Stomach (tissue), 9 donors: ENCODE results near the gene TNFRSF6B. TPM values are rescaled to one million over a fixed set of nuclear protein-coding genes. Genes with fewer than 3 reads are reported as not detected.
"Not testable (repeated sequence)": the region's sequence is repeated elsewhere in the genome, so short reads cannot be mapped to it uniquely, and the experiment has no call there.

Source experiments
- DNase-seq, 2 donors: peaks; one replicate each; pipeline versions ENCODE4 v3.0.0 to v3.0.0-alpha.2; 2013 to 2019
- H3K27ac ChIP-seq, 5 donors: fragments of 200-600 bp in 4 of 5; sonication (generic) in 4 of 5; one replicate each; pipeline ENCODE4 v1.5.1; 2013 to 2019; ENCODE audit warnings: mild to moderate bottlenecking in 1 of 5, moderate library complexity in 1 of 5
- H3K27me3 ChIP-seq, 3 donors: fragments of 200-600 bp; sonication (generic); one replicate each; pipeline ENCODE4 v1.5.1; 2017 to 2019; ENCODE audit warnings: mixed run types in 1 of 3
- H3K36me3 ChIP-seq, 4 donors: fragments of 200-600 bp; sonication (generic); 1 replicate in 3 of 4; 2 replicates in 1 of 4; pipeline ENCODE4 v1.5.1; 2016 to 2019
- H3K4me1 ChIP-seq, 4 donors: fragments of 200-600 bp; sonication (generic); one replicate each; pipeline ENCODE4 v1.5.1; 2016 to 2019
- H3K4me3 ChIP-seq, 4 donors: fragments of 200-600 bp; sonication (generic) in 3 of 4; one replicate each; pipeline ENCODE4 v1.5.1; 2016 to 2019; ENCODE audit warnings: mild to moderate bottlenecking in 1 of 4
- H3K9me3 ChIP-seq, 4 donors: fragments of 200-600 bp; sonication (generic); one replicate each; pipeline ENCODE4 v1.5.1; 2016 to 2019
- CTCF ChIP-seq, 7 experiments: fragments of 450-650 bp in 4 of 7; fragments of 200-600 bp in 3 of 7; sonication (generic) in 3 of 7; IDR thresholded peaks; one replicate each; pipeline ENCODE4 v1.5.1; 2016 to 2019; ENCODE audit warnings: antibody characterized with exemption in 7 of 7, control low read depth in 2 of 7, mild to moderate bottlenecking in 1 of 7
- EP300 ChIP-seq: sonication (generic); formaldehyde crosslinking; IDR thresholded peaks from one replicate; pipeline ENCODE4 v1.6.1; 2017; ENCODE audit warnings: antibody characterized with exemption
- POLR2A ChIP-seq, 4 donors: fragments of 450-650 bp; IDR thresholded peaks; one replicate each; pipeline ENCODE4 v1.6.1; 2016; ENCODE audit warnings: antibody characterized with exemption in 4 of 4, control low read depth in 2 of 4, mild to moderate bottlenecking in 1 of 4, moderate library complexity in 1 of 4
- POLR2AphosphoS5 ChIP-seq, 3 donors: sonication (generic); formaldehyde crosslinking; IDR thresholded peaks; one replicate each; pipeline ENCODE4 v1.6.1; 2016; ENCODE audit warnings: antibody characterized with exemption in 3 of 3
- WGBS, 5 donors: extraction: QIAGEN DNeasy Blood & Tissue Kit in 3 of 5; methylation state at CpG; one replicate each; pipeline versions ENCODE4 v1.1.5 to v1.1.7; 2013 to 2018; 5-methylcytosine and 5-hydroxymethylcytosine counted together
- intact Hi-C: fragments of 100-400 bp; cut with DNase I; formaldehyde crosslinking; loops from one replicate; pipeline ENCODE4 v1.15.1; 2023; ENCODE audit warnings: low total_unique reads
- polyA plus RNA-seq, 3 donors: library from polyadenylated mRNA; stranded (reverse); fragments of 200-250 nt; gene quantifications; one replicate each; pipeline ENCODE4 v1.2.3, GENCODE V29; 2013
- total RNA-seq, 5 donors: library from RNA; depleted of rRNA; stranded (reverse); fragments of >200 nt; gene quantifications; one replicate each; pipeline versions ENCODE4 v1.1.0 to v1.2.3, GENCODE V29; 2014 to 2016
- donor health status: healthy with polysubstance abuse.
- donor health status: Bipolar disorder and iron deficiency.
- donor health status: healthy.

The TNFRSF6B gene
- total and polyA plus RNA-seq, 8 donors, result 1.1 to 26.2 (median 8.5) TPM; not detected in 1

DNA sequence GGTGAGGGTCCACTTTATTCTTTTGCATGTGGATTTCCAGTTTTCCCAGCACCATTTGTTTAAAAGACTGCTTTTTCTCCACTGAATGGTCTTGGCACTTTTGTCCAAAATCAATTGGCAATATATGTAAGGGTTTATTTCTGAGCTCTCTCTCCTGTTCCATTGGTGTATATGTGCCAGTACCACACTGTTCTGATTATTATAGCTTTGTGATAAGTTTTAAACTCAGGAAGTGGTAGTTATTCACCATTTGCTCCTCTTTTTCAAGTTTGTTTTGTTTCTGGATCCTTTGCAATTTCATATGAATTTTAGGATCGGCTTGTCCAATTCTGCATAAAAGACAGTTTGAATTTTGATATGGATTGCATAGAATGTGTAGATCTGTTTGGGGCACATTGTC, 15.7 kb downstream of the TNFRSF6B start:
- Histone ChIP-seq H3K27me3 (no peaks in the 10 kb centered on the region), H3K4me1 (peaks cover 13 to 37% (median 29%) of the 10 kb centered on the region in 4 donors), H3K4me3 (no peak overlapping the region), H3K9me3 (peaks cover 0 to 11% (median 9%) of the 10 kb centered on the region in 4 donors), H3K27ac (no peak overlapping the region), H3K36me3 (peaks cover 11 to 82% (median 76%) of the 10 kb centered on the region in 4 donors)
- WGBS, 5 donors, result 98 to 100% (median 100%) methylated on average over 1 of the region's 1 CpG
- no peak for TF ChIP-seq POLR2AphosphoS5 (IDR thresholded peaks at IDR 0.05)
- no peak for TF ChIP-seq EP300
- intact Hi-C loops, result no loop called here
- no peak for DNase-seq

DNA sequence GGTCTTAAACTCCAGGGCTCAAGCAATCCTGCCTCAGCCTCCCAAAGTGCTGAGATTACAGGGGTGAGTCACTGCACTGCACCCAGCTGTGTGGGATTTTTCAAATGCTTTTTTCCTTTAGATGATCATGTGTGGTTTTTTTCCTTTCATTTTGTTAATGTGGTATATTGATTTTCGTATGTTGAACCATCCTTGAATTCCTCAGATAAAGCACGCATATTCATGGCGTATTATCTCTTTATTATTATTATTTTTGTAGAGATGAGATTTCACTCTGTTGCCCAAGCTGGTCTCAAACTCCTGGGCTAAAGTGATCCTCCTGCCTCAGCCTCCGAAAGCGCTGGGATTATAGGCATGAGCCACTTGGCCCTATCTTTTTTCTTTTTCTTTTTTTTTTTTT, 18.4 kb downstream of the TNFRSF6B start:
- Histone ChIP-seq H3K4me1 (peaks cover 0 to 21% (median 11%) of the 10 kb centered on the region in 4 donors), H3K9me3 (peaks cover 0 to 21% (median 9%) of the 10 kb centered on the region in 4 donors), H3K36me3 (peaks cover 13 to 97% (median 94%) of the 10 kb centered on the region in 4 donors), H3K27me3 (no peaks in the 10 kb centered on the region), H3K4me3 (no peak overlapping the region), H3K27ac (no peak overlapping the region)
- intact Hi-C loops, result no loop called here
- TF ChIP-seq POLR2AphosphoS5 (IDR thresholded peaks at IDR 0.05) (no peak), EP300 (no peak), POLR2A (IDR thresholded peaks at IDR 0.05) (no peak), CTCF (IDR thresholded peaks at IDR 0.05) (no peak)
- DNase-seq, result no peak
- WGBS, 5 donors, result 97 to 99% (median 98%) methylated on average over 5 of the region's 5 CpGs

GRCh38 chr20:63718996-63719395, 22.5 kb downstream of the TNFRSF6B start:
- peaks cover 0 to 5% (median 2%) of the 10 kb centered on the region in 4 donors for H3K4me1 ChIP-seq
- H3K4me3 ChIP-seq, result no peak overlapping the region
- H3K9me3 ChIP-seq, result peaks cover 0 to 21% (median 9%) of the 10 kb centered on the region in 4 donors
- H3K27me3 ChIP-seq, result no peaks in the 10 kb centered on the region
- H3K36me3 ChIP-seq, result peaks cover 17 to 93% (median 88%) of the 10 kb centered on the region in 4 donors
- no peak for TF ChIP-seq POLR2A (IDR thresholded peaks at IDR 0.05)
- TF ChIP-seq CTCF (IDR thresholded peaks at IDR 0.05), result no peak
- WGBS, 5 donors, result 94 to 100% (median 98%) methylated on average over 2 of the region's 2 CpGs
- intact Hi-C loops, result no loop called here
- H3K27ac ChIP-seq, result no peak overlapping the region
- DNase-seq, result no peak

DNA sequence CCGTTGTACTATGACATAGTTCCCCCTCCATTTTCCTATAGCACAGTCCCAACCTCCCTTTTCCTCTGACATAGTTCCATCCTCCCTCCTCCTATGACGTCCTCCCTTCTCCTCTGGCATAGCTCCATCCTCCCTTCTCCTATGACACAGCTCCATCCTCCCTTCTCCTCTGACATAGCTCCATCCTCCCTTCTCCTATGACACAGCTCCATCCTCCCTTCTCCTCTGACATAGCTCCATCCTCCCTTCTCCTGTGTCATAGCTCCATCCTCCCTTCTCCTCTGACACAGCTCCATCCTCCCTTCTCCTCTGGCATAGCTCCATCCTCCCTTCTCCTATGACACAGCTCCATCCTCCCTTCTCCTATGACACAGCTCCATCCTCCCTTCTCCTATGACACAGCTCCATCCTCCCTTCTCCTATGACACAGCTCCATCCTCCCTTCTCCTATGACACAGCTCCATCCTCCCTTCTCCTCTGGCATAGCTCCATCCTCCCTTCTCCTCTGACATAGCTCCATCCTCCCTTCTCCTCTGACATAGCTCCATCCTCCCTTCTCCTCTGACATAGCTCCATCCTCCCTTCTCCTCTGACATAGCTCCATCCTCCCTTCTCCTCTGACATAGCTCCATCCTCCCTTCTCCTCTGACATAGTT, 26.6 kb downstream of the TNFRSF6B start:
- DNase-seq, H3K27me3 ChIP-seq, H3K4me1 ChIP-seq, intact Hi-C loops, H3K27ac ChIP-seq, H3K4me3 ChIP-seq: not testable (repeated sequence)
- peaks cover 6 to 24% (median 9%) of the 10 kb centered on the region in 4 donors for H3K9me3 ChIP-seq
- H3K36me3 ChIP-seq, result peaks cover 17 to 83% (median 70%) of the 10 kb centered on the region in 4 donors
- 80 to 94% (median 89%) methylated on average over 2 of the region's 2 CpGs for WGBS, 5 donors

- H3K27me3 ChIP-seq, DNase-seq, H3K4me1 ChIP-seq, intact Hi-C loops, H3K4me3 ChIP-seq, H3K9me3 ChIP-seq: not testable (repeated sequence)
- H3K36me3 ChIP-seq, result peaks cover 15 to 61% (median 45%) of the 10 kb centered on the region in 4 donors
- WGBS, 5 donors, result 82 to 94% (median 90%) methylated on average over 18 of the region's 18 CpGs
- peak overlapping the region in 1 of 5 donors; percentile 52 for H3K27ac ChIP-seq
Observed at GRCh38 chr20:63730189-63730733, 33.8 kb downstream of the TNFRSF6B start.

DNA sequence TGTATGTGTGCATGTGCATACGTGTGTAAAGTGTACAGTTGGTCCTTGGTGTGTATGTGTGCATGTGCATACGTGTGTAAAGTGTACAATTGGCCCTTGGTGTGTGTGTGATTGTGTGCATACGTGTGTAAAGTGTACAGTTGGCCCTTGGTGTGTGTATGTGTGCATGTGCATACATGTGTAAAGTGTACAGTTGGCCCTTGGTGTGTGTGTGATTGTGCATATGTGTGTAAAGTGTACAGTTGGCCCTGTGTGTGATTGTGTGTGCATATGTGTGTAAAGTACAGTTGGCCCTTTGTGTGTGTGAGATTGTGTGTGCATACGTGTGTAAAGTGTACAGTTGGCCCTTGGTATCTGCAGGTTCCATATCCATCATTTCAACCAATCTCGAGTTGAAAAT, 35.0 kb downstream of the TNFRSF6B start:
- Histone ChIP-seq H3K4me3 (no peak overlapping the region), H3K36me3 (peaks cover 22 to 61% (median 48%) of the 10 kb centered on the region in 4 donors), H3K9me3 (no peaks in the 10 kb centered on the region), H3K27ac (no peak overlapping the region), H3K27me3 (no peaks in the 10 kb centered on the region), H3K4me1 (peaks cover 4 to 15% (median 12%) of the 10 kb centered on the region in 4 donors)
- 64 to 89% (median 82%) methylated on average over 4 to 5 of the region's 5 CpGs for WGBS, 5 donors
- TF ChIP-seq POLR2AphosphoS5 (IDR thresholded peaks at IDR 0.05) (no peak), CTCF (IDR thresholded peaks at IDR 0.05) (no peak), POLR2A (IDR thresholded peaks at IDR 0.05) (no peak), EP300 (no peak)
- DNase-seq, result no peak
- intact Hi-C loops, result no loop called here
